ENCODE measurements around the gene ELP4. TPM values are rescaled to one million over a fixed set of nuclear protein-coding genes. Genes with fewer than 3 reads are reported as not detected.

The ELP4 gene
- total and polyA plus RNA-seq, 3 donors from 2014 or later: 28.0 to 29.7 (median 29.1) TPM

- H3K4me1 ChIP-seq: peaks cover 32% of the 10 kb centered on the region
- no peak overlapping the region for H3K27ac ChIP-seq
- no peaks in the 10 kb centered on the region for H3K36me3 ChIP-seq (ENCODE audit: low read depth, missing control alignments)
- no peaks in the 10 kb centered on the region for H3K9me3 ChIP-seq
- H3K4me3 ChIP-seq: no peak overlapping the region
- DNase-seq: no peak
- H3K27me3 ChIP-seq: peaks cover under 1% of the 10 kb centered on the region
- no peak for TF ChIP-seq CTCF (IDR thresholded peaks at IDR 0.05)
- TF ChIP-seq POLR2A (IDR thresholded peaks at IDR 0.05): no peak
- 9 to 13% methylated on average over 16 to 21 of the region's 21 CpGs for WGBS, 2 donors
- intact Hi-C loops (cut with DNase I; ENCODE audit: low total_unique reads): no loop called here
These were observed 299.4 kb downstream of the ELP4 start for GRCh38 chr11:31808721-31809540.

DNA sequence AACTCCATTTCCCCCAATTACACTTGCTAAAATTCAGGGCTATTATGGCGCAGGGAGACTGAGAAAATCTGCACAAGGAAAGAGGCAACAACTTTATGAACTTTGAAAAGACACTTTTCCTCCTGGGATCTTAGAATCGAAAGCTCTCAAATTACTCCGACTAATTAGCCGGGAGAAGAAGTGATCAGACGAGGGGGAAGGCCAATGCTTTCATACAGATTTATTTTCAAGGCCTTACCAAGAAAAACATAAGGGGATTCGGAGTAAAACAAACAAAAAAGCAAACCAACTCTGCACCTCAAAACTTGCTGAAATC is 299.9 kb downstream of the ELP4 start:
- DNase-seq: no peak

GRCh38 chr11:31809857-31810778 is 300.6 kb downstream of the ELP4 start:
- Histone ChIP-seq H3K9me3 (no peaks in the 10 kb centered on the region), H3K36me3 (ENCODE audit: low read depth, missing control alignments) (no peaks in the 10 kb centered on the region), H3K27ac (no peak overlapping the region), H3K4me3 (peak overlapping the region; percentile 36 to 38), H3K4me1 (peaks cover 28% of the 10 kb centered on the region), H3K27me3 (no peaks in the 10 kb centered on the region)
- no peak for TF ChIP-seq POLR2A (IDR thresholded peaks at IDR 0.05)
- no peak for TF ChIP-seq CTCF (IDR thresholded peaks at IDR 0.05)
- WGBS, 2 donors: 3% methylated on average over 43 to 70 of the region's 91 CpGs
- no peak for DNase-seq
- intact Hi-C loops (cut with DNase I; ENCODE audit: low total_unique reads): no loop called here

More for the DNA sequence above, 299.9 kb downstream of the ELP4 start:
- H3K27me3 ChIP-seq: no peaks in the 10 kb centered on the region
- H3K36me3 ChIP-seq (ENCODE audit: low read depth, missing control alignments): no peaks in the 10 kb centered on the region
- peak overlapping the region in 1 of 2 donors; percentile 38 for H3K4me3 ChIP-seq
- no peak overlapping the region for H3K27ac ChIP-seq
- WGBS, 2 donors: 14 to 17% methylated on average over 6 of the region's 6 CpGs
- H3K9me3 ChIP-seq: no peaks in the 10 kb centered on the region
- H3K4me1 ChIP-seq: peaks cover 31% of the 10 kb centered on the region
- intact Hi-C loops (cut with DNase I; ENCODE audit: low total_unique reads): no loop called here
- TF ChIP-seq POLR2A (IDR thresholded peaks at IDR 0.05) (no peak), CTCF (IDR thresholded peaks at IDR 0.05) (no peak)

GRCh38 chr11:31810779-31811647 is 301.4 kb downstream of the ELP4 start, which contains the start of gene PAX6:
Gene PAX6 (minus strand): TSS chr11:31811322. CDS start chr11:31806411, 4,911 bp downstream.
- intact Hi-C loops (cut with DNase I; ENCODE audit: low total_unique reads): no loop called here
- H3K4me1 ChIP-seq: peaks cover 33% of the 10 kb centered on the region
- H3K27me3 ChIP-seq: no peaks in the 10 kb centered on the region
- peak within 1 kb of the TSS; percentile 36 to 49 for H3K4me3 ChIP-seq
- TF ChIP-seq POLR2A (IDR thresholded peaks at IDR 0.05) (no peak), CTCF (IDR thresholded peaks at IDR 0.05) (no peak)
- 4 to 5% methylated on average over 38 to 49 of the region's 49 CpGs for WGBS, 2 donors
- no peaks in the 10 kb centered on the region for H3K36me3 ChIP-seq (ENCODE audit: low read depth, missing control alignments)
- H3K9me3 ChIP-seq: no peaks in the 10 kb centered on the region
- no peak for DNase-seq
- H3K27ac ChIP-seq: no peak within 1 kb of the TSS
